Regular cardiac myocyte (primary cell): ENCODE results near the gene TGFBRAP1. TPM values are rescaled to one million over a fixed set of nuclear protein-coding genes. Genes with fewer than 3 reads are reported as not detected.

ENCODE experiments used
- total RNA-seq: library from RNA; depleted of rRNA; stranded (reverse); fragments of >200 nt; gene quantifications from 2 replicates; pipeline ENCODE4 v1.2.3, GENCODE V29; 2014

TGFBRAP1 gene
- total RNA-seq: 13.6 and 14.4 TPM in 2 replicates

GRCh38 chr2:105329561-105330495 is at the start of gene TGFBRAP1:
Gene TGFBRAP1, minus strand, starts transcription at chr2:105329735. Its CDS starts 21,434 bp downstream, at chr2:105308301.

GRCh38 chr2:105337122-105338019 is 7.8 kb upstream of the TGFBRAP1 start, which contains the start of gene C2orf49:
Gene C2orf49, plus strand, starts transcription at chr2:105337540. Its CDS starts 48 bp downstream, at chr2:105337588.

GRCh38 chr2:105241443-105241842 is 88.1 kb downstream of the TGFBRAP1 start, which contains the start of gene GPR45:
Gene GPR45, plus strand, starts transcription at chr2:105241743. Its CDS starts 116 bp downstream, at chr2:105241859.

Other genes starting within 250 kb of the TGFBRAP1 start
- not detected in 2 replicates for gene GPR45, start 88.0 kb downstream of the TGFBRAP1 start, total RNA-seq
- 18.8 and 30.4 TPM in 2 replicates for gene C2orf49, start 7.8 kb upstream of the TGFBRAP1 start, total RNA-seq
- gene FHL2, start 69.3 kb upstream of the TGFBRAP1 start, total RNA-seq: 247 and 287 TPM in 2 replicates